Measurements from ENCODE around the gene DNAH8. TPM values are rescaled to one million over a fixed set of nuclear protein-coding genes. Genes with fewer than 3 reads are reported as not detected.

Gene DNAH8
- total RNA-seq, 1 experiment from 2014 or later: not detected

DNA sequence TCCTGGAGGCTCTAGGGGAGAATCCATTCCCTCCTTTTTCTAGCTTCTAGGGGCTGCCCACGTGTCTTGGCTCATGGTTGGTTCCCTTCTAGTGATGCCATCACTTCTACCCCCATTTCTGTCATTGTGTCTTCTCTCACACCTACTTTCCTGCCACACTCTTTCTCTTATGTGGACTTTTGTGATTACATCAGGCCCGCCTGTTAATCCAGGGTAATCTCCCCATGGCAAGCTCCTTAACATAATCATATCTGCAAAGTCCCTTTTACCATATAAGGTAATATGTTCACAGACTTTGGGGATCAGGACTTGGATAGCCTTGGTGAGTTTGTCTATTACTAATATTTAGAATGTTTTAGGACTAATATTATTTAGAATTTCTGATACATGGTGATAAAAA lies 111.9 kb downstream of the DNAH8 start:
- no peaks in the 10 kb centered on the region for H3K4me1 Mint-ChIP-seq (ENCODE audit: insufficient read depth, unreplicated experiment)
- no peaks in the 10 kb centered on the region for H3K9me3 Mint-ChIP-seq (ENCODE audit: unreplicated experiment)
- DNase-seq (ENCODE audit: unreplicated experiment): no peak
- no TSS peak for BruUV-seq (replicated peaks)
- ChIA-PET CTCF (no interaction called here), POLR2A (no interaction called here)
- intact Hi-C loops (cut with micrococcal nuclease): no loop called here
- no peaks in the 10 kb centered on the region for H3K36me3 Mint-ChIP-seq (ENCODE audit: insufficient read depth, unreplicated experiment)
- no peak overlapping the region for H3K27ac Mint-ChIP-seq (ENCODE audit: low read depth, unreplicated experiment)
- no peak overlapping the region for H3K4me3 Mint-ChIP-seq (ENCODE audit: unreplicated experiment)
- TF ChIP-seq, protein P1, sequence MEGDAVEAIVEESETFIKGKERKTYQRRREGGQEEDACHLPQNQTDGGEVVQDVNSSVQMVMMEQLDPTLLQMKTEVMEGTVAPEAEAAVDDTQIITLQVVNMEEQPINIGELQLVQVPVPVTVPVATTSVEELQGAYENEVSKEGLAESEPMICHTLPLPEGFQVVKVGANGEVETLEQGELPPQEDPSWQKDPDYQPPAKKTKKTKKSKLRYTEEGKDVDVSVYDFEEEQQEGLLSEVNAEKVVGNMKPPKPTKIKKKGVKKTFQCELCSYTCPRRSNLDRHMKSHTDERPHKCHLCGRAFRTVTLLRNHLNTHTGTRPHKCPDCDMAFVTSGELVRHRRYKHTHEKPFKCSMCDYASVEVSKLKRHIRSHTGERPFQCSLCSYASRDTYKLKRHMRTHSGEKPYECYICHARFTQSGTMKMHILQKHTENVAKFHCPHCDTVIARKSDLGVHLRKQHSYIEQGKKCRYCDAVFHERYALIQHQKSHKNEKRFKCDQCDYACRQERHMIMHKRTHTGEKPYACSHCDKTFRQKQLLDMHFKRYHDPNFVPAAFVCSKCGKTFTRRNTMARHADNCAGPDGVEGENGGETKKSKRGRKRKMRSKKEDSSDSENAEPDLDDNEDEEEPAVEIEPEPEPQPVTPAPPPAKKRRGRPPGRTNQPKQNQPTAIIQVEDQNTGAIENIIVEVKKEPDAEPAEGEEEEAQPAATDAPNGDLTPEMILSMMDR (IDR thresholded peaks at IDR 0.05; ENCODE audit: unreplicated experiment): no peak
- no peaks in the 10 kb centered on the region for H3K27me3 Mint-ChIP-seq (ENCODE audit: insufficient read depth, unreplicated experiment)

DNA sequence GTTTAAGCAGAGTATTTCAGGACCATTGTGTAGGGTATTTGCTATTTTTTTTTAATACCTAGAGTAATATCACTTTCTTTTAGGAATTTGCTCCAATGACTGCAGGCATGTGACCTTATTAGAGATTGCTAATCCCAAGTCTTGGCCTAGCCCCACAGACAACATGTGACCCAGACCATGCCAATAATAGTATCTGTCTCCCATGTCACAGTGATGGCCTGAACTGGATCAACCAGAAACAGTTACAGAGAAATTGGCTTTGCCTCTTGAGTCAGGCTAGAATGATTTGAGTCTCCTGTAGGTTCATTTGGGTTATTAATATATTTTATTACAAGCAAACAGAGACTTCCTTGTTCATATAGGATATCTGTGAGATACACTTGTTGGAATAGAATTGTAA lies 116.8 kb downstream of the DNAH8 start:
- no peak overlapping the region for H3K4me3 Mint-ChIP-seq (ENCODE audit: unreplicated experiment)
- H3K36me3 Mint-ChIP-seq (ENCODE audit: insufficient read depth, unreplicated experiment): no peaks in the 10 kb centered on the region
- H3K9me3 Mint-ChIP-seq (ENCODE audit: unreplicated experiment): no peaks in the 10 kb centered on the region
- no peaks in the 10 kb centered on the region for H3K27me3 Mint-ChIP-seq (ENCODE audit: insufficient read depth, unreplicated experiment)
- TF ChIP-seq, protein P1 (IDR thresholded peaks at IDR 0.05; ENCODE audit: unreplicated experiment): no peak
- no peak overlapping the region for H3K27ac Mint-ChIP-seq (ENCODE audit: low read depth, unreplicated experiment)
- CTCF ChIA-PET: interaction anchor here (0.6 kb wide), 1 partner anchor 9 kb away, joined by 3 read pairs; no protein-coding TSS in a partner anchor
- peaks cover 29% of the 10 kb centered on the region for H3K4me1 Mint-ChIP-seq (ENCODE audit: insufficient read depth, unreplicated experiment)
- intact Hi-C loops (cut with micrococcal nuclease): no loop called here
- POLR2A ChIA-PET: no interaction called here
- no peak for DNase-seq (ENCODE audit: unreplicated experiment)
- BruUV-seq (replicated peaks): no TSS peak

DNA sequence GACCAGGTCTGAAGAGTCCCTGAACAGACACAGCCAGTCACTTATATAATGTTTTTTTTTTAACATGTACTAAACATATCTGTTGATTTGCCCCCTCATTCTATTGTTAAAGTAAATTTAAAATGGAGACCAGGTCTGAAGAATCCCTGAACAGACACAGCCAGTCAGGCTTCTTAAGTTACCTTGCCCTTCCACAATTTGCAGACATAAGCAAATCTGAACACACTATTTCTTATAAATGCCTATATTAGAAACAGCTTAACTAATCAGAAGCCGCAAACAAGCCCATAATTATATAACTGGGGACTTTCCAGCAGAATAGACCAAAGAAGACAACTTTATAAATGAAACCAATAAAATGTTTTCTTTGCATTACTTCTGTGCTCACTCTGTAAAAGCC lies 118.2 kb downstream of the DNAH8 start:
- Mint-ChIP-seq H3K27me3 (ENCODE audit: insufficient read depth, unreplicated experiment) (no peaks in the 10 kb centered on the region), H3K4me3 (ENCODE audit: unreplicated experiment) (no peak overlapping the region), H3K9me3 (ENCODE audit: unreplicated experiment) (no peaks in the 10 kb centered on the region), H3K4me1 (ENCODE audit: insufficient read depth, unreplicated experiment) (peaks cover 29% of the 10 kb centered on the region), H3K27ac (ENCODE audit: low read depth, unreplicated experiment) (no peak overlapping the region), H3K36me3 (ENCODE audit: insufficient read depth, unreplicated experiment) (no peaks in the 10 kb centered on the region)
- no TSS peak for BruUV-seq (replicated peaks)
- CTCF ChIA-PET: no interaction called here
- TF ChIP-seq, protein P1 (IDR thresholded peaks at IDR 0.05; ENCODE audit: unreplicated experiment): no peak
- no peak for DNase-seq (ENCODE audit: unreplicated experiment)
- intact Hi-C loops (cut with micrococcal nuclease): no loop called here
- POLR2A ChIA-PET: no interaction called here

DNA sequence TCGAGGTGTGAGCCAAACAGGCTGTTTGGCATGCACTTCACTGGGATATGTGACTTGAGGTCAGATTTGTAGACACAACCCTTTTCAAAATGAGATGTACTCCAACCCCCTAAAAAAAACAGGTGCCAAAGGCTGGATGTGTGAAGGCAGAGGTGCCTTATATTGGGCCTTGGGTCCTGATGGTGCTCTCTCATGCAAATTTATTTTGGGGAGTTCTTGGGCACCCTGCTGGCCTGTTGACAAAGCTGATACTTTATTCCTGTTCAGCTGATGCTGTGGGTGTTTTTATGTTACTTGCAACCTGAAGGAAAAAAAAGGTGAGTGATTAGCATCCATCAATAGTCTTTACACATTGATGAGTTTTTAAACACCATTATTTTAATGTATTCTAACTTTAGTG lies 121.5 kb downstream of the DNAH8 start:
- H3K36me3 Mint-ChIP-seq (ENCODE audit: insufficient read depth, unreplicated experiment): no peaks in the 10 kb centered on the region
- no peak for DNase-seq (ENCODE audit: unreplicated experiment)

More for the DNA sequence above, 121.5 kb downstream of the DNAH8 start:
- POLR2A ChIA-PET: no interaction called here
- TF ChIP-seq, protein P1 (IDR thresholded peaks at IDR 0.05; ENCODE audit: unreplicated experiment): no peak
- intact Hi-C loops (cut with micrococcal nuclease): no loop called here
- Mint-ChIP-seq H3K27ac (ENCODE audit: low read depth, unreplicated experiment) (peak overlapping the region; percentile 79), H3K4me3 (ENCODE audit: unreplicated experiment) (no peak overlapping the region), H3K4me1 (ENCODE audit: insufficient read depth, unreplicated experiment) (peaks cover 29% of the 10 kb centered on the region), H3K27me3 (ENCODE audit: insufficient read depth, unreplicated experiment) (no peaks in the 10 kb centered on the region), H3K9me3 (ENCODE audit: unreplicated experiment) (no peaks in the 10 kb centered on the region)
- BruUV-seq (replicated peaks): no TSS peak
- CTCF ChIA-PET: no interaction called here

Measured in MCF 10A (cell line).